ENCODE results near the gene SLC27A4.

DNA sequence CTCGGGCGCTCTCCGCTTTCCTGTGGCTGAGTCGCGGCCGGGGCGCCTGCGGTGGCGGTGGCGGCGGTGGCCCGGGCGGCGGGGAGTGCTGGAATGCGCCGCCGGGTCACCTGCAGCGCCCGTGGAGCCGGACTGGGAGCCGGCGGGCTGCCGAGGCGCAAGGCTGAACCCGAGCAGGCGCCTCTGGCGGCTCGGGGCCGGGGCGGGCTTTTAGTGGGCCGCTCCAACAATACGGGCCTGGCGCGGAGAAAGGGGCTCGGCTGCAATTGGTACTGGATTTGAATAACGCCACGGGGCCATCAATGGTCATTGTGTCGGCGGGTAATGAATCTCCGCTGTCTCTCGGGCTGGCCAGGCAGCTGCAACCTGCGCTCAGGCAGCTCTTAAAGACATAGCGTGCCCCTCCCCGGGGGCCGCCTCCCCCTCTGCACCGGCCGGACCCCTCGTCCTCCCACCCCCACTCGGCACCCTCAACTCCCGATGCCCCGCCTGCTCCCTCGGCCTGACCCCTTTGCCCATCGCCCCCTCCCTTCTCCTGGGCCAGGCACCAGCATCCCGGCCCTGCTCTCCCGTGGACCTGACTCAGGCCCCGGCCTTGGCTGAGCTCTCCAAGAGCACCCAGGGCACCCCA lies 52.9 kb downstream of the SLC27A4 start:
- TF ChIP-seq POLR2AphosphoS5 (IDR thresholded peaks at IDR 0.05): no peak
- TF ChIP-seq POLR2A (IDR thresholded peaks at IDR 0.05): no peak
- TF ChIP-seq, protein P1, sequence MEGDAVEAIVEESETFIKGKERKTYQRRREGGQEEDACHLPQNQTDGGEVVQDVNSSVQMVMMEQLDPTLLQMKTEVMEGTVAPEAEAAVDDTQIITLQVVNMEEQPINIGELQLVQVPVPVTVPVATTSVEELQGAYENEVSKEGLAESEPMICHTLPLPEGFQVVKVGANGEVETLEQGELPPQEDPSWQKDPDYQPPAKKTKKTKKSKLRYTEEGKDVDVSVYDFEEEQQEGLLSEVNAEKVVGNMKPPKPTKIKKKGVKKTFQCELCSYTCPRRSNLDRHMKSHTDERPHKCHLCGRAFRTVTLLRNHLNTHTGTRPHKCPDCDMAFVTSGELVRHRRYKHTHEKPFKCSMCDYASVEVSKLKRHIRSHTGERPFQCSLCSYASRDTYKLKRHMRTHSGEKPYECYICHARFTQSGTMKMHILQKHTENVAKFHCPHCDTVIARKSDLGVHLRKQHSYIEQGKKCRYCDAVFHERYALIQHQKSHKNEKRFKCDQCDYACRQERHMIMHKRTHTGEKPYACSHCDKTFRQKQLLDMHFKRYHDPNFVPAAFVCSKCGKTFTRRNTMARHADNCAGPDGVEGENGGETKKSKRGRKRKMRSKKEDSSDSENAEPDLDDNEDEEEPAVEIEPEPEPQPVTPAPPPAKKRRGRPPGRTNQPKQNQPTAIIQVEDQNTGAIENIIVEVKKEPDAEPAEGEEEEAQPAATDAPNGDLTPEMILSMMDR (IDR thresholded peaks at IDR 0.05): no peak
- TF ChIP-seq EP300 (IDR thresholded peaks at IDR 0.05): no peak
